Spleen (tissue), 11 donors: ENCODE measurements around the gene VWF. TPM values are rescaled to one million over a fixed set of nuclear protein-coding genes. Genes with fewer than 3 reads are reported as not detected.
"Not testable (repeated sequence)": the region's sequence is repeated elsewhere in the genome, so short reads cannot be mapped to it uniquely, and the experiment has no call there.

Source experiments
- DNase-seq: peaks from one replicate; pipeline ENCODE4 v3.0.0-alpha.2; 2020
- H3K27ac ChIP-seq, 8 donors: fragments of 200-600 bp; sonication (generic) in 7 of 8; 1 replicate in 4 of 8; 2 replicates in 4 of 8; pipeline versions ENCODE4 v1.5.0 to v1.8.0; 2016 to 2021; ENCODE audit warnings: inconsistent platforms in 4 of 8, mild to moderate bottlenecking in 4 of 8, moderate library complexity in 1 of 8
- H3K27me3 ChIP-seq, 7 donors: fragments of 200-600 bp; sonication (generic) in 6 of 7; replicated peaks in 1 of 7; 1 replicate in 4 of 7; 2 replicates in 3 of 7; pipeline versions ENCODE4 v1.5.0 to v1.8.0; 2016 to 2021; ENCODE audit warnings: inconsistent platforms in 3 of 7, mild to moderate bottlenecking in 1 of 7
- H3K36me3 ChIP-seq, 6 donors: fragments of 200-600 bp; sonication (generic) in 5 of 6; 1 replicate in 4 of 6; 2 replicates in 2 of 6; pipeline versions ENCODE4 v1.5.0 to v1.8.0; 2016 to 2021; ENCODE audit warnings: inconsistent platforms in 2 of 6
- H3K4me1 ChIP-seq, 6 donors: fragments of 200-600 bp; sonication (generic) in 5 of 6; 1 replicate in 3 of 6; 2 replicates in 3 of 6; pipeline versions ENCODE4 v1.5.0 to v1.8.0; 2016 to 2021; ENCODE audit warnings: inconsistent platforms in 3 of 6
- H3K4me3 ChIP-seq, 8 donors: fragments of 200-600 bp; sonication (generic) in 7 of 8; 1 replicate in 4 of 8; 2 replicates in 4 of 8; pipeline versions ENCODE4 v1.5.0 to v1.8.0; 2016 to 2021; ENCODE audit warnings: inconsistent platforms in 4 of 8, mild to moderate bottlenecking in 4 of 8, moderate library complexity in 2 of 8
- H3K9me3 ChIP-seq, 8 donors: fragments of 200-600 bp; sonication (generic) in 7 of 8; 1 replicate in 4 of 8; 2 replicates in 4 of 8; pipeline versions ENCODE4 v1.5.0 to v1.8.0; 2016 to 2021; ENCODE audit warnings: inconsistent platforms in 4 of 8
- CTCF ChIP-seq, 11 experiments: fragments of 200-600 bp in 7 of 11; fragments of 450-650 bp in 4 of 11; sonication (generic) in 4 of 11; IDR thresholded peaks in 8 of 11; conservative IDR thresholded peaks in 3 of 11; 1 replicate in 7 of 11; 2 replicates in 4 of 11; pipeline versions ENCODE4 v1.4.0 to v1.8.0; 2016 to 2021; ENCODE audit warnings: antibody characterized with exemption in 11 of 11, inconsistent platforms in 4 of 11, mild to moderate bottlenecking in 1 of 11
- POLR2A ChIP-seq, 3 donors: fragments of 450-650 bp; IDR thresholded peaks; one replicate each; pipeline ENCODE4 v1.5.1; 2017; ENCODE audit warnings: antibody characterized with exemption in 3 of 3, mild to moderate bottlenecking in 1 of 3
- POLR2AphosphoS5 ChIP-seq, 3 donors: sonication (generic); formaldehyde crosslinking; IDR thresholded peaks; one replicate each; pipeline ENCODE4 v1.5.1; 2017; ENCODE audit warnings: antibody characterized with exemption in 3 of 3
- WGBS, 5 donors: extraction: QIAGEN DNeasy Blood & Tissue Kit in 3 of 5; methylation state at CpG; one replicate each; pipeline versions ENCODE4 v1.1.5 to v1.1.7; 2013 to 2018; 5-methylcytosine and 5-hydroxymethylcytosine counted together
- intact Hi-C: fragments of 100-400 bp; cut with DNase I; formaldehyde crosslinking; loops from one replicate; pipeline ENCODE4 v1.15.0; 2023; ENCODE audit warnings: low total_unique reads
- polyA plus RNA-seq, 3 donors: library from polyadenylated mRNA; stranded (reverse); fragments of 200-250 nt; gene quantifications; one replicate each; pipeline ENCODE4 v1.2.1, GENCODE V29; 2013
- total RNA-seq, 7 donors: library from RNA; depleted of rRNA in 3 of 7; stranded (reverse); fragments of >200 nt in 3 of 7; fragmentation: NEBNext Ultra II Directional in 4 of 7; extraction: Animal tissue kit (Norgen Biotek cat#: 25700) in 4 of 7; gene quantifications; one replicate each; pipeline versions ENCODE4 v1.1.0 to v1.2.1, GENCODE V29; 2016 to 2021
- donor health status: healthy with polysubstance abuse.
- donor health status: DM: no; HTN: no; CAD: no; lungs with moderate emphysema.
- donor health status: DM: no; HTN: no; CAD: no.
- donor health status: Bipolar disorder and iron deficiency.
- donor health status: healthy.
- donor health status: DM: no; HTN: no; CAD: no.
- donor health status: DM: yes; HTN: yes; CAD: no.

Gene VWF
- total and polyA plus RNA-seq, 10 donors = 12.9 to 957 (median 321) TPM

DNA sequence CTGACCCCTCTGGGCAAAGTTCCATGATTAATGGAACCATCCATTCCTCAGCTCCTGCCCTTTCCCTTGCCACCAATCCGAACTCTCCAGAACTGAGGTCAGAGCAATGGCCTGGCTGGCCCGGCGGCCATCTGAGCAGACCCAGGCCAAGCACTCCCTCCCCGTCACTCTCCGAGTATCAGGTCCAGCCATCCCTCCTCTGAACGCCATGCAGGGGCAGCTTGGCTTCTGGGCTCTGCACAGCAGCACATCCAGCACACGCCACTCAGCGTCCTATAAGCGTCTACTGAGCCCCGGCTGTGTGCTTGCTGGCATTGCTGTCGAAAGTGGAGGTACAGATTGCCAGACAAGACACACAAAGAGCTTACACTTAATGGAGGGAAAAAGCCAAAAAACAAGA, 34.3 kb upstream of the VWF start:
- Histone ChIP-seq H3K4me1 (peaks cover 0 to 6% (median 3%) of the 10 kb centered on the region in 6 donors), H3K9me3 (no peaks in the 10 kb centered on the region), H3K4me3 (no peak overlapping the region), H3K27me3 (peaks cover 0 to 6% (median 0%) of the 10 kb centered on the region in 7 donors), H3K27ac (no peak overlapping the region), H3K36me3 (no peaks in the 10 kb centered on the region)
- DNase-seq = peak; percentile 68
- intact Hi-C loops = no loop called here
- TF ChIP-seq CTCF (IDR thresholded peaks at IDR 0.05 in 8 of 11, conservative IDR thresholded peaks at IDR 0.05 in 3 of 11) (no peak), POLR2AphosphoS5 (IDR thresholded peaks at IDR 0.05) (no peak), POLR2A (IDR thresholded peaks at IDR 0.05) (no peak)
- WGBS, 5 donors = 87 to 94% (median 94%) methylated on average over 11 of the region's 11 CpGs

DNA sequence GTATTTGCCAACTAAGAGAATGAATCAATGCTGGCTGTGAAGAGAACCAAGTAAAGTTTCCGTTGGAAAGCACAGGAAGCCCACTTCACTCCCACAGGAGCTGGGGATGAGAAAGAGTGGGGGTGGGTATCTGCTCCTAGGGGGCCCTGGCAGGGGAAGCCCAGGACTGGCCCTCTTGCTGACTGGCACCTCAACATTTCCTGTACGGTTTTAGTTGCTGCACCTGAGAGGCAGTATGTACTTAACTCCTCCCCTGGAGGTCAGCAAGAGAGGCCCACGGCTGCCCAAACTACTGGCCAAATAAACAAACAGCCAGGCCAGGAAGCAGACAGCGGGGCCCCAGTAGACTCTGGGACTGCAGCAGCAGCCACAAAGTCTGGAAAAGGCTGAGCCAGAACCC, 33.8 kb upstream of the VWF start:
- no peaks in the 10 kb centered on the region for H3K9me3 ChIP-seq
- no peaks in the 10 kb centered on the region for H3K36me3 ChIP-seq
- 28 to 42% (median 37%) methylated on average over 4 of the region's 4 CpGs for WGBS, 5 donors
- peaks cover 0 to 6% (median 0%) of the 10 kb centered on the region in 7 donors for H3K27me3 ChIP-seq
- no peak for TF ChIP-seq POLR2A (IDR thresholded peaks at IDR 0.05)
- TF ChIP-seq POLR2AphosphoS5 (IDR thresholded peaks at IDR 0.05) = no peak
- TF ChIP-seq CTCF (IDR thresholded peaks at IDR 0.05 in 8 of 11, conservative IDR thresholded peaks at IDR 0.05 in 3 of 11) = no peak
- intact Hi-C loops = no loop called here
- DNase-seq = no peak
- no peak overlapping the region for H3K27ac ChIP-seq
- H3K4me3 ChIP-seq = no peak overlapping the region
- peaks cover 0 to 6% (median 3%) of the 10 kb centered on the region in 6 donors for H3K4me1 ChIP-seq

- Histone ChIP-seq H3K4me1 (peaks cover 0 to 6% (median 3%) of the 10 kb centered on the region in 6 donors), H3K9me3 (no peaks in the 10 kb centered on the region), H3K36me3 (no peaks in the 10 kb centered on the region), H3K27ac (no peak overlapping the region), H3K27me3 (peaks cover 0 to 6% (median 0%) of the 10 kb centered on the region in 7 donors), H3K4me3 (no peak overlapping the region)
- intact Hi-C loops = no loop called here
- TF ChIP-seq CTCF (IDR thresholded peaks at IDR 0.05 in 8 of 11, conservative IDR thresholded peaks at IDR 0.05 in 3 of 11) (no peak), POLR2A (IDR thresholded peaks at IDR 0.05) (no peak), POLR2AphosphoS5 (IDR thresholded peaks at IDR 0.05) (no peak)
- no peak for DNase-seq
- WGBS, 5 donors = 86 to 95% (median 91%) methylated on average over 4 of the region's 4 CpGs
Observed at GRCh38 chr12:6157482-6157881, 33.0 kb upstream of the VWF start.

DNA sequence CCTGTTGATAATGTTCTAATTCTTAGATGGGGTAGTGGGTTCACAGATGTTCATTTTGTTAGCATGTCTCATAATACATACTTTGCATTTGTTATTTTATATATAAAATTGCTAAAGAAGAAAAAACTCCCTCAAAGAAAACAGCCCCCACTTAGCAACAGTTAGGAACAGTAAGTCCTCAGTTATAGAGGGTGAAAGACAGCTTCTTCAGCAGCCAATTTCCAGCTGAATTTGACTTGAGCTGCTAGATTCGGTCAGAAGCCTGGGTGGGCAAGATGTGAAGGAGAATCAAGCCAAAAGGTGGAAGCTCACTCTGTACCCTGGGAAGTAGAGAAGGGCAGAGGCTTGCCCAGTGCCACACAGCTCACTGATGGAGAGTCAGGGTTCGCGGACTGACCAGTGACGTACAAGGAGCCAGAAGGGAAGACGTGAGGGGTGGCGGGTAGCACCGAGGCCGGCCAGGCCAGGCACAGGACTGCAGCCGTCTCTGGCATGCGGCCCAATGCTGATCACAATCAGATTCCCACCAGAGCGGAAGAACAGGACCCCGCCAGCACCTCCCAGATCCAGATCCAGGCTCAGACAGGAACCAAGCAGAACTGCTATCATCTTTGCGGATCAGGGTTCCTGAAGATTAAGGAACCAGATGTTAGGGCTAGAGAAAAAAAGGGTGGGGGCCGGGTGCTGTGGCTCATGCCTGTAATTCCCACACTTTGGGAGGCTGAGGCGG, 30.4 kb upstream of the VWF start:
- intact Hi-C loops = no loop called here
- Histone ChIP-seq H3K9me3 (no peaks in the 10 kb centered on the region), H3K27me3 (peaks cover 0 to 5% (median 0%) of the 10 kb centered on the region in 7 donors), H3K36me3 (no peaks in the 10 kb centered on the region), H3K27ac (peak overlapping the region in 2 of 8 donors; percentile 16 to 33), H3K4me3 (no peak overlapping the region), H3K4me1 (no peaks in the 10 kb centered on the region)
- 70 to 87% (median 81%) methylated on average over 12 to 15 of the region's 15 CpGs for WGBS, 5 donors
- TF ChIP-seq POLR2A (IDR thresholded peaks at IDR 0.05) (no peak), POLR2AphosphoS5 (IDR thresholded peaks at IDR 0.05) (no peak), CTCF (IDR thresholded peaks at IDR 0.05 in 8 of 11, conservative IDR thresholded peaks at IDR 0.05 in 3 of 11) (no peak)
- no peak for DNase-seq

DNA sequence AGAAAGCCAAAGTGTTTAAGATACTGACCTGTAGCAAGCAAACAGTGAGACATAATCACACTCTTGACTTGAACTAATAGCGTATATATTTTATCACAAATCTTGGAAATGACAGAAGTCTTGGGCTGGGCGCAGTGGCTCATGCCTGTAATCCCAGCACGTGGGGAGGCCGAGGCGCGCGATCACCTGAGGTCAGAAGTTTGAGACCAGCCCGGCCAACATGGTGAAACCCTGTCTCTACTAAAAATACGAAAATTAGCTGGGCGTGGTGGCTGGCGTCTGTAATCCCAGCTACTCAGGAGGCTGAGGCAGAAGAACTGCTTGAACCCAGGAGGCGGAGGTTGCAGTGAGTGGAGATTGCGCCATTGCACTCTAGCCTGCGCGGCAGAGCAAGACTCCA, 24.3 kb upstream of the VWF start:
- 89 to 99% (median 91%) methylated on average over 15 of the region's 15 CpGs for WGBS, 5 donors
- intact Hi-C loops, H3K27me3 ChIP-seq, DNase-seq, H3K9me3 ChIP-seq, H3K4me3 ChIP-seq, H3K36me3 ChIP-seq, H3K27ac ChIP-seq: not testable (repeated sequence)
- H3K4me1 ChIP-seq = peaks cover 0 to 15% (median 2%) of the 10 kb centered on the region in 6 donors
